Large intestine (tissue), 3 donors: ENCODE data around the gene UTP25. TPM values are rescaled to one million over a fixed set of nuclear protein-coding genes. Genes with fewer than 3 reads are reported as not detected.
"Not testable (repeated sequence)": the region's sequence is repeated elsewhere in the genome, so short reads cannot be mapped to it uniquely, and the experiment has no call there.

Experiments
- DNase-seq, 2 donors: peaks; one replicate each; pipeline versions ENCODE4 v3.0.0 to v3.0.0-alpha.2; 2013
- H3K27ac ChIP-seq: one replicate; pipeline ENCODE4 v1.5.1; 2013; ENCODE audit warnings: low read length
- H3K27me3 ChIP-seq: 2 replicates; pipeline ENCODE4 v1.6.1; 2013; ENCODE audit warnings: low read length; ENCODE audit not compliant: control insufficient read depth, insufficient read depth
- H3K36me3 ChIP-seq: 2 replicates; pipeline ENCODE4 v1.6.1; 2013; ENCODE audit warnings: low read length; ENCODE audit not compliant: control insufficient read depth, insufficient read depth
- H3K4me1 ChIP-seq: one replicate; pipeline ENCODE4 v1.6.1; 2013; ENCODE audit warnings: low read length; ENCODE audit not compliant: control insufficient read depth, insufficient read depth
- H3K4me3 ChIP-seq: one replicate; pipeline ENCODE4 v1.5.1; 2013; ENCODE audit warnings: low read length
- H3K9me3 ChIP-seq: one replicate; pipeline ENCODE4 v1.6.1; 2013; ENCODE audit warnings: mild to moderate bottlenecking, low read depth, low read length, moderate library complexity; ENCODE audit not compliant: control insufficient read depth
- WGBS: methylation state at CpG from one replicate; pipeline ENCODE4 v1.1.5; 2013; ENCODE audit warnings: low lambda C conversion rate; ENCODE audit not compliant: insufficient coverage; 5-methylcytosine and 5-hydroxymethylcytosine counted together
- polyA plus RNA-seq: library from polyadenylated mRNA; unstranded; fragments of 120-200 nt; gene quantifications from one replicate; pipeline ENCODE4 v1.2.1, GENCODE V29; 2013

The UTP25 gene
- polyA plus RNA-seq, 1 donor: 8.4 TPM

- H3K4me1 ChIP-seq: peaks cover 56% of the 10 kb centered on the region
These were observed 38.5 kb upstream of the UTP25 start for GRCh38 chr1:209789245-209789644.

GRCh38 chr1:209790286-209791193 lies 37.2 kb upstream of the UTP25 start:
- Histone ChIP-seq H3K9me3 (no peaks in the 10 kb centered on the region), H3K4me1 (peaks cover 54% of the 10 kb centered on the region), H3K4me3 (no peak overlapping the region), H3K27ac (peak overlapping the region; percentile 78), H3K36me3 (peaks cover 68% of the 10 kb centered on the region), H3K27me3 (no peaks in the 10 kb centered on the region)
- DNase-seq: peak; percentile 86 to 96
- WGBS: no CpG with 5 or more reads among the region's 10 CpGs

More at GRCh38 chr1:209789245-209789644, 38.5 kb upstream of the UTP25 start:
- H3K36me3 ChIP-seq: peaks cover 63% of the 10 kb centered on the region
- no peak overlapping the region for H3K4me3 ChIP-seq
- no peaks in the 10 kb centered on the region for H3K27me3 ChIP-seq
- no CpG with 5 or more reads among the region's 1 CpG for WGBS
- H3K27ac ChIP-seq: peak overlapping the region; percentile 78
- no peak for DNase-seq
- H3K9me3 ChIP-seq: no peaks in the 10 kb centered on the region

GRCh38 chr1:209791920-209792319 lies 35.9 kb upstream of the UTP25 start:
- no CpG with 5 or more reads among the region's 1 CpG for WGBS
- peak overlapping the region; percentile 78 for H3K27ac ChIP-seq
- no peaks in the 10 kb centered on the region for H3K9me3 ChIP-seq
- H3K4me3 ChIP-seq: no peak overlapping the region
- H3K27me3 ChIP-seq: no peaks in the 10 kb centered on the region
- peaks cover 60% of the 10 kb centered on the region for H3K4me1 ChIP-seq
- peaks cover 60% of the 10 kb centered on the region for H3K36me3 ChIP-seq
- peak; percentile 29 to 60 for DNase-seq

GRCh38 chr1:209793711-209794110 lies 34.1 kb upstream of the UTP25 start:
- not testable (repeated sequence) for H3K9me3 ChIP-seq, H3K27me3 ChIP-seq, DNase-seq, H3K4me3 ChIP-seq, H3K27ac ChIP-seq
- H3K36me3 ChIP-seq: peaks cover 46% of the 10 kb centered on the region
- peaks cover 57% of the 10 kb centered on the region for H3K4me1 ChIP-seq
- WGBS: no CpG with 5 or more reads among the region's 3 CpGs

GRCh38 chr1:209797978-209798639 lies 29.7 kb upstream of the UTP25 start:
- peak overlapping the region; percentile 66 for H3K27ac ChIP-seq
- H3K27me3 ChIP-seq: no peaks in the 10 kb centered on the region
- no peak for DNase-seq
- H3K4me3 ChIP-seq: no peak overlapping the region
- H3K4me1 ChIP-seq: peaks cover 42% of the 10 kb centered on the region
- no CpG with 5 or more reads among the region's 9 CpGs for WGBS
- H3K36me3 ChIP-seq: peaks cover 44% of the 10 kb centered on the region
- no peaks in the 10 kb centered on the region for H3K9me3 ChIP-seq

GRCh38 chr1:209800984-209801834 lies 26.6 kb upstream of the UTP25 start:
- no CpG with 5 or more reads among the region's 5 CpGs for WGBS
- Histone ChIP-seq H3K36me3 (peaks cover 24% of the 10 kb centered on the region), H3K4me3 (no peak overlapping the region), H3K9me3 (no peaks in the 10 kb centered on the region), H3K4me1 (peaks cover 41% of the 10 kb centered on the region), H3K27ac (peak overlapping the region; percentile 71), H3K27me3 (no peaks in the 10 kb centered on the region)
- no peak for DNase-seq

- no peak overlapping the region for H3K4me3 ChIP-seq
- H3K27me3 ChIP-seq: no peaks in the 10 kb centered on the region
- WGBS: no CpG with 5 or more reads among the region's 4 CpGs
- H3K36me3 ChIP-seq: peaks cover 24% of the 10 kb centered on the region
- peak overlapping the region; percentile 71 for H3K27ac ChIP-seq
- no peaks in the 10 kb centered on the region for H3K9me3 ChIP-seq
- peak; percentile 42 to 73 for DNase-seq
- H3K4me1 ChIP-seq: peaks cover 41% of the 10 kb centered on the region
These were observed 25.5 kb upstream of the UTP25 start for GRCh38 chr1:209802117-209802779.

GRCh38 chr1:209802780-209803152 lies 25.0 kb upstream of the UTP25 start:
- Histone ChIP-seq H3K27me3 (no peaks in the 10 kb centered on the region), H3K9me3 (no peaks in the 10 kb centered on the region), H3K27ac (peak overlapping the region; percentile 13), H3K36me3 (peaks cover 24% of the 10 kb centered on the region), H3K4me1 (peaks cover 41% of the 10 kb centered on the region), H3K4me3 (no peak overlapping the region)
- no CpG with 5 or more reads among the region's 4 CpGs for whole genome bisulfite sequencing
- DNase-seq: no peak

GRCh38 chr1:209803568-209803967 lies 24.2 kb upstream of the UTP25 start:
- no peaks in the 10 kb centered on the region for H3K27me3 ChIP-seq
- DNase-seq: no peak
- no peak overlapping the region for H3K4me3 ChIP-seq
- H3K4me1 ChIP-seq: peaks cover 46% of the 10 kb centered on the region
- peak overlapping the region; percentile 11 for H3K27ac ChIP-seq
- no CpG with 5 or more reads among the region's 1 CpG for WGBS
- H3K9me3 ChIP-seq: no peaks in the 10 kb centered on the region
- peaks cover 24% of the 10 kb centered on the region for H3K36me3 ChIP-seq
